GM19099 (cell line): ENCODE results near the gene CELF4.

Experiments
- POLR2A ChIP-seq: IDR thresholded peaks from 3 replicates; pipeline ENCODE4 v1.6.1; 2011; ENCODE audit warnings: low read depth; ENCODE audit not compliant: insufficient read length; ENCODE audit errors: extremely low read depth

The CELF4 gene

GRCh38 chr18:37274309-37275236 lies 291.0 kb downstream of the CELF4 start:
- TF ChIP-seq POLR2A: no peak

- TF ChIP-seq POLR2A: no peak
Measured at GRCh38 chr18:37272841-37273240, 292.8 kb downstream of the CELF4 start.

- TF ChIP-seq POLR2A: no peak
Measured at GRCh38 chr18:37272226-37272625, 293.4 kb downstream of the CELF4 start.

GRCh38 chr18:37270666-37271052 lies 294.9 kb downstream of the CELF4 start:
- no peak for TF ChIP-seq POLR2A

GRCh38 chr18:37270038-37270665 lies 295.4 kb downstream of the CELF4 start:
- no peak for TF ChIP-seq POLR2A

- TF ChIP-seq POLR2A: no peak
Measured at GRCh38 chr18:37266290-37266689, 299.3 kb downstream of the CELF4 start.

- TF ChIP-seq POLR2A: no peak
Measured at GRCh38 chr18:37265382-37265781, 300.2 kb downstream of the CELF4 start.

GRCh38 chr18:37264956-37265355 lies 300.6 kb downstream of the CELF4 start:
- no peak for TF ChIP-seq POLR2A

- no peak for TF ChIP-seq POLR2A
Measured at GRCh38 chr18:37261988-37262387, 303.6 kb downstream of the CELF4 start.

GRCh38 chr18:37261246-37261840 lies 304.3 kb downstream of the CELF4 start:
- no peak for TF ChIP-seq POLR2A

GRCh38 chr18:37260367-37261093 lies 305.1 kb downstream of the CELF4 start:
- no peak for TF ChIP-seq POLR2A

- no peak for TF ChIP-seq POLR2A
Measured at GRCh38 chr18:37259711-37260110, 305.9 kb downstream of the CELF4 start.

- TF ChIP-seq POLR2A: no peak
Measured at GRCh38 chr18:37258819-37259218, 306.8 kb downstream of the CELF4 start.

- no peak for TF ChIP-seq POLR2A
Measured at GRCh38 chr18:37258131-37258530, 307.5 kb downstream of the CELF4 start.

- TF ChIP-seq POLR2A: no peak
Measured at GRCh38 chr18:37254973-37255372, 310.6 kb downstream of the CELF4 start.
